ENCODE measurements around the gene EFNA3. TPM values are rescaled to one million over a fixed set of nuclear protein-coding genes. Genes with fewer than 3 reads are reported as not detected.

The EFNA3 gene
- total RNA-seq, 4 donors from 2014 or later: 3.4 to 7.9 (median 7.2) TPM

- Histone ChIP-seq H3K4me1 (peaks cover 14 to 74% (median 65%) of the 10 kb centered on the region in 4 donors), H3K27me3 (no peaks in the 10 kb centered on the region), H3K27ac (peak overlapping the region; percentile 93 to 100 (median 94)), H3K36me3 (no peaks in the 10 kb centered on the region), H3K9me3 (no peaks in the 10 kb centered on the region), H3K4me3 (peak overlapping the region in 3 of 4 donors; percentile 53 to 71 (median 70))
- in situ Hi-C loops (cut with MboI; ENCODE audit: low pct_ligation_motif_present in 1 of 4, low pct_unique_long_range_greater_than_20kb in 1 of 4, low sequenced_read_pairs in 3 of 4) (no loop called here), intact Hi-C loops (cut with DNase I; ENCODE audit: low total_unique reads) (loop anchor here (5.0 kb wide), 1 partner anchor 34 kb away; no protein-coding TSS in a partner anchor)
- WGBS, 2 donors (ENCODE audit: low coverage in 1 of 2): 26% methylated on average over 36 of the region's 53 CpGs; no CpG with 5 or more reads in 1 of the 2 donors
- peak; percentile 94 for DNase-seq
- no peak for TF ChIP-seq POLR2A (IDR thresholded peaks at IDR 0.05)
- TF ChIP-seq POLR2AphosphoS5 (IDR thresholded peaks at IDR 0.05): peak; percentile 51 to 83 (median 82)
- peak; percentile 86 for TF ChIP-seq EP300 (IDR thresholded peaks at IDR 0.05; ENCODE audit: low read depth)
Observed at GRCh38 chr1:155125946-155126555, 47.4 kb downstream of the EFNA3 start.

DNA sequence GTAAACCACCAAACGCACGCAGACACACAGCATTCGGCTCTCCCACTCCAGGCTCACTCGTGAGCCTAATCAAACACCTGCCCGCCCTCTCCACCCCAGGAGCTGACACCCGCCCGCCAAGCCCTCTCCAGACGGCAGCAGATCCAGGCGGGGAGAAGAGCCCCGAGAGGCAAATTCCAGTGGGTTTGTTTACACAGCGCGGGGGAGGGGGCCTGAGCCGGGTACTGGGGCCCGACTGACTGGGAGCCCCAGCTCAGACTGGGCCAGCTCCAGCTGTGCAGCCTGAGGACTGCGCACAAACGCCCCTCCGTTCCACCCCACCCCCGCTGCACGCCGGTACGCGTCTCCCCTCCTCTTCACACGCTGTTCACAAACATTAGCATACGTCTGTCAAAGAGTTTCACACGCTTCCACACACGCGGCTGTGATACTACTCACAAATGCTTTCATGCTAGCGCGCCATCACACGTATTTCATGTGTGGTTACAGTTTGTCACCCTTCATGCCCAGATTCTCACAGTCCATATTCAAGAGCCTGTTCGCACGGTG lies 48.0 kb downstream of the EFNA3 start:
- no peak for TF ChIP-seq POLR2A (IDR thresholded peaks at IDR 0.05)
- no peak for TF ChIP-seq EP300 (IDR thresholded peaks at IDR 0.05; ENCODE audit: low read depth)
- TF ChIP-seq, protein P1, sequence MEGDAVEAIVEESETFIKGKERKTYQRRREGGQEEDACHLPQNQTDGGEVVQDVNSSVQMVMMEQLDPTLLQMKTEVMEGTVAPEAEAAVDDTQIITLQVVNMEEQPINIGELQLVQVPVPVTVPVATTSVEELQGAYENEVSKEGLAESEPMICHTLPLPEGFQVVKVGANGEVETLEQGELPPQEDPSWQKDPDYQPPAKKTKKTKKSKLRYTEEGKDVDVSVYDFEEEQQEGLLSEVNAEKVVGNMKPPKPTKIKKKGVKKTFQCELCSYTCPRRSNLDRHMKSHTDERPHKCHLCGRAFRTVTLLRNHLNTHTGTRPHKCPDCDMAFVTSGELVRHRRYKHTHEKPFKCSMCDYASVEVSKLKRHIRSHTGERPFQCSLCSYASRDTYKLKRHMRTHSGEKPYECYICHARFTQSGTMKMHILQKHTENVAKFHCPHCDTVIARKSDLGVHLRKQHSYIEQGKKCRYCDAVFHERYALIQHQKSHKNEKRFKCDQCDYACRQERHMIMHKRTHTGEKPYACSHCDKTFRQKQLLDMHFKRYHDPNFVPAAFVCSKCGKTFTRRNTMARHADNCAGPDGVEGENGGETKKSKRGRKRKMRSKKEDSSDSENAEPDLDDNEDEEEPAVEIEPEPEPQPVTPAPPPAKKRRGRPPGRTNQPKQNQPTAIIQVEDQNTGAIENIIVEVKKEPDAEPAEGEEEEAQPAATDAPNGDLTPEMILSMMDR (IDR thresholded peaks at IDR 0.05): peak in 1 of 5 experiments; percentile 7
- no peak for TF ChIP-seq POLR2AphosphoS5 (IDR thresholded peaks at IDR 0.05)
- intact Hi-C loops (cut with DNase I; ENCODE audit: low total_unique reads) (loop anchor here (5.0 kb wide), 1 partner anchor 34 kb away; no protein-coding TSS in a partner anchor), in situ Hi-C loops (cut with MboI; ENCODE audit: low pct_ligation_motif_present in 1 of 4, low pct_unique_long_range_greater_than_20kb in 1 of 4, low sequenced_read_pairs in 3 of 4) (no loop called here)
- WGBS, 2 donors (ENCODE audit: low coverage in 1 of 2): 4% methylated on average over 32 of the region's 32 CpGs; no CpG with 5 or more reads in 1 of the 2 donors
- Histone ChIP-seq H3K27ac (peak overlapping the region; percentile 93 to 100 (median 94)), H3K27me3 (no peaks in the 10 kb centered on the region), H3K36me3 (peaks cover 0 to 3% (median 1%) of the 10 kb centered on the region in 4 donors), H3K4me3 (peak overlapping the region in 3 of 4 donors; percentile 53 to 71 (median 70)), H3K4me1 (peaks cover 14 to 79% (median 66%) of the 10 kb centered on the region in 4 donors), H3K9me3 (no peaks in the 10 kb centered on the region)
- peak; percentile 56 for DNase-seq

DNA sequence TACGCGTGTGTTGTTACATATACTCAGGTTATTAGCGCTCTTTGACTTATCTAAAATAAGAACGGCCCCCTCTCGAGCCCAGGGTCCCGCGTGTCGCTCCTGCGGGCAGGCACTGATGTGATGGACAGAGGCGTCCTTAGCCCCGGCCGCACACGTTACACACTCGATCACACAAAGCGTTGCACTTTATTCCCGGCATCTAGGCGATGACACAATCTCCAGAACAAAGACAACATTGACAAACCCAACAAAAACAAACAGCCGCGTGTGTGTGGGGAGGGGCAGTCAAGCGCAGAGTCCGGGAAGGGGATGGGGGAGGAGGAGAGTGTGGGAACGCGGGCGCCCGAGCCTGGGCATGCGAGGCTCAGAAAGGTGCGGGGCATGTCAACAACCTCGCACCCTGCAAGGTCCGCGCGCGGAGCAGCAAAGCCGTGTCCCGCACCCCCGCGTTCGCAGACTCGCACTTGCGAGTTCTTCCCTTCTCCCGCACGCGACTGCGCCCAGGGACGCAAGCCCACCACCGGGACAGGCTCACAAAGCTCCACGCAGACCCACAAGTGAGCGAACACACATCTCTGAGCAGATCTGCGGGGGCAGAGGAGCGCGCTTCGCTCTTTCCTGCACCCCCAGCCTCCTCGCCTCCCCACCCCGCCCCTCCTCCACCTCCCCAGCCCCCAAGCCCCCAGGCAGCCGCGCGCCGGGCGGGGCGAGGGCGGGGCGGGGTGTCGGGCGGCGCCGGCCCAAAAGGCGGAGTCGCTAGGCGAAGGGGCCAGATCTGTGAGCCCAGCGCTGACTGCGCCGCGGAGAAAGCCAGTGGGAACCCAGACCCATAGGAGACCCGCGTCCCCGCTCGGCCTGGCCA lies 48.7 kb downstream of the EFNA3 start, which contains the start of gene EFNA1:
EFNA1 (plus strand) TSS at position 772 of the 862 bp plus-strand sequence. CDS start 102 bp downstream, outside the sequence.
- Histone ChIP-seq H3K9me3 (no peaks in the 10 kb centered on the region), H3K4me3 (peak within 1 kb of the TSS; percentile 53 to 71 (median 69)), H3K27ac (peak within 1 kb of the TSS; percentile 93 to 100 (median 94)), H3K4me1 (peaks cover 14 to 86% (median 66%) of the 10 kb centered on the region in 4 donors), H3K27me3 (no peaks in the 10 kb centered on the region), H3K36me3 (peaks cover 0 to 10% (median 4%) of the 10 kb centered on the region in 4 donors)
- TF ChIP-seq POLR2A (IDR thresholded peaks at IDR 0.05): peak; percentile 85
- TF ChIP-seq POLR2AphosphoS5 (IDR thresholded peaks at IDR 0.05): peak; percentile 67 to 93 (median 92)
- TF ChIP-seq, protein P1 (IDR thresholded peaks at IDR 0.05): peak in 1 of 5 experiments; percentile 2
- peak; percentile 35 for TF ChIP-seq EP300 (IDR thresholded peaks at IDR 0.05; ENCODE audit: low read depth)
- in situ Hi-C loops (cut with MboI; ENCODE audit: low pct_ligation_motif_present in 1 of 4, low pct_unique_long_range_greater_than_20kb in 1 of 4, low sequenced_read_pairs in 3 of 4): no loop called here
- 0 to 1% methylated on average over 7 to 51 of the region's 76 CpGs for WGBS, 2 donors (ENCODE audit: low coverage in 1 of 2)
- intact Hi-C loops (cut with DNase I; ENCODE audit: low total_unique reads): loop anchor here (5.0 kb wide), 1 partner anchor 35 kb away; no protein-coding TSS in a partner anchor
- DNase-seq: peak; percentile 89

DNA sequence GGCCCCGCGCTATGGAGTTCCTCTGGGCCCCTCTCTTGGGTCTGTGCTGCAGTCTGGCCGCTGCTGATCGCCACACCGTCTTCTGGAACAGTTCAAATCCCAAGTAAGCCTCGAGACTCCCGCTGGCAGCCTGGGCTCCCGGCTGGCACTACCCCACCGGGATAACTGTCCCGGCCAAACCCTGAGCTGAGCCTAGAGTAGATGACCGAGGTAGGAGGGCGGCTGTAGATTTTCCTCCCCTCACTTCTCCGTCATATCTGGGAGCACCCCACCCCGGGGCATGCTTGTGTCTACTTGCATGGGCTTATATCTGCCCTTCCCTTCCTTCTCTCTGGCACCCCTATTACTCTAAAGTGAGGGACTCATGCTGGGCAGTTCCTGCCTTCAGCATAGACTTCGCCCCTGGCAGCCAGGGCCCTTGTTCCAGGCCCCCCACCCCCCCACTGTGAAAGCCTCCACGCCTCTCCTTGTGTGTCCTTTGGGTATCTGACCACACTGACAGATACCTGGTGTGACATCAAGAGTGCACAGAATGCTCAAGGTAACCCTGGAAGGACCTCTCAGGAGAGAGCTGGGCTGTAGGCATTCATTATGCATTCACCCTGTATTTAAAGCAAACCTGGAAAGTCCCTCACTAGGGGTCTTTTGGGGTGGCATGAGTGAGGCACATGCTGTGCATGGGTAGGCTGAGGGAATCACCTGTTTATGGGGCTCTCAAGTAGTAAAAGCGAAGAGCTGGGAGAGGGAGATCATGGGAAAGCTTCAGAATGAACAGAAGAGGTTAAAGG lies 49.5 kb downstream of the EFNA3 start:
- in situ Hi-C loops (cut with MboI; ENCODE audit: low pct_ligation_motif_present in 1 of 4, low pct_unique_long_range_greater_than_20kb in 1 of 4, low sequenced_read_pairs in 3 of 4): no loop called here
- DNase-seq: no peak
- Histone ChIP-seq H3K36me3 (peaks cover 0 to 17% (median 6%) of the 10 kb centered on the region in 4 donors), H3K4me1 (peaks cover 14 to 89% (median 65%) of the 10 kb centered on the region in 4 donors), H3K27me3 (no peaks in the 10 kb centered on the region), H3K9me3 (no peaks in the 10 kb centered on the region), H3K27ac (peak overlapping the region; percentile 93 to 100 (median 94)), H3K4me3 (peak overlapping the region; percentile 53 to 71 (median 69))
- 5 to 18% methylated on average over 1 to 14 of the region's 17 CpGs for WGBS, 2 donors (ENCODE audit: low coverage in 1 of 2)
- intact Hi-C loops (cut with DNase I; ENCODE audit: low total_unique reads): loop anchor here (5.0 kb wide), 1 partner anchor 36 kb away; no protein-coding TSS in a partner anchor
- TF ChIP-seq POLR2A (IDR thresholded peaks at IDR 0.05): no peak
- TF ChIP-seq POLR2AphosphoS5 (IDR thresholded peaks at IDR 0.05): peak in 1 of 3 donors; percentile 1
